ENCODE measurements around the gene ORM1.
"Not testable (repeated sequence)": the region's sequence is repeated elsewhere in the genome, so short reads cannot be mapped to it uniquely, and the experiment has no call there.

Gene ORM1

GRCh38 chr9:114323849-114324248 lies 951 bp downstream of the ORM1 start:
- not testable (repeated sequence) for FAIRE-seq; DNase-seq (ENCODE audit: low spot score)

DNA sequence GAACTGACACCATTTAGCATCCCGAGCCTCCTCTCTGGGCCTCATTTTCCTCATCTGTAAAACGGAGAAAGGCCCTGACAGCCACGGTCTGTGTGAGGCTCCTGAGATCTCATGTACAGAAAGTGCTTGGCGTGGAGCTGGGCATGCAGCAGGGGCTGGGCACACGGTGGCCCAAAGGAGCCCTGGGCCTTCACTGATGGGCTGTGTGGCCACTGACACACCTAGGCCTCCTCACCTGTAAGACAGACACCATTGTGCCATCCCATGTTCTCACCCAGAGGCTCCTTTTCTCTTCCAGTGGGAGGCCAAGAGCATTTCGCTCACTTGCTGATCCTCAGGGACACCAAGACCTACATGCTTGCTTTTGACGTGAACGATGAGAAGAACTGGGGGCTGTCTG lies 1.6 kb downstream of the ORM1 start:
- DNase-seq (ENCODE audit: low spot score) (no peak), FAIRE-seq (no peak)

DNA sequence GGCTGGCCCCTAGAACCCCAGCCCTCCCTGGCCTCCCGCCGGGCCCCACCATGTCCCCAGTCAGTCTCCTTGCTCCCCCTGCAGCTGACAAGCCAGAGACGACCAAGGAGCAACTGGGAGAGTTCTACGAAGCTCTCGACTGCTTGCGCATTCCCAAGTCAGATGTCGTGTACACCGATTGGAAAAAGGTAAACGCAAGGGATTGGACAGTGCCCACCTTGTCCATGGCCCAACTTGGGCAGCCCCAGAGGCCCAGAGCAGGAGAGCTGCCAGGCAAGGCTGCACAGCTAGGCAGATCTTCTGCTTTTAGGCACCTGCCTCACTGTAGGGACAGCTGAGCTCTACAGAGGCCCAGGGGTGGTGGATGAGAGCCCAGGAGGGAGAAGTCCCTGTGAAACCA lies 2.1 kb downstream of the ORM1 start:
- DNase-seq (ENCODE audit: low spot score); FAIRE-seq: not testable (repeated sequence)

GRCh38 chr9:114325684-114326254 lies 2.9 kb downstream of the ORM1 start:
- not testable (repeated sequence) for DNase-seq (ENCODE audit: low spot score); FAIRE-seq

- DNase-seq (ENCODE audit: low spot score): no peak
- no peak for FAIRE-seq
Measured at GRCh38 chr9:114327749-114328148, 4.9 kb downstream of the ORM1 start.

- not testable (repeated sequence) for FAIRE-seq; DNase-seq (ENCODE audit: low spot score)
Measured at GRCh38 chr9:114328357-114328820, 5.5 kb downstream of the ORM1 start.

DNA sequence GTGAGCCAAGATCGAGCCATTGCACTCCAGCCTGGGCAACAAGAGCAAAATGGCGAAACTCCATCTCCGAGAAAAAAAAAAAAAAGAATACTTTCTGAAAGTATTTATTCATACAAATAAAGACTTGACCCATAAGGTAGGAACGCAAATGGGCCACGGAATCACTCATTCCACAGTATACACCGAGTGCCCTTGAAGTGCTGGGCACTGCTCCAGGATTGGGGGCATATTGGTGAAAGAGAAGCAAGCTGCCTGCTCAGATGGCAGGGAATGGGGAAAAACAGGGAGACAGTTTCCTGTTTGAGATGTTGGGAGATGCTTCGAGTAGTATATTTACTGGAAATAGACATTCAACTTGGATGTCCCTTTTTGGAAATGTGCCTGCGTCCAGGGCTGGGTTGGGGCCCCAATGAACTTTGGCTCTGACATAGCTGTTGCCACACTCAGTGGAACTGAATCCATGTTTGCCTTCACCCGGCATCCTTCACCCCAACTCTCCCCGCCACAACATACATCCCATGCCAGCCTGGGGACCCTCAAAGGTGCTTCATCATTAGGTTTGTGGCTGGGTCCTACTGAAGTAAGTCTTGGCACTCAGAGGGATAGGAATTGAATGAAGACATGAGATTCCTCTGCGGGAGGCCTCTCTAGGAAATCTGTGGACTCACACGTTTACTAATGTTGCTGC lies 6.2 kb downstream of the ORM1 start:
- not testable (repeated sequence) for DNase-seq (ENCODE audit: low spot score); FAIRE-seq

DNA sequence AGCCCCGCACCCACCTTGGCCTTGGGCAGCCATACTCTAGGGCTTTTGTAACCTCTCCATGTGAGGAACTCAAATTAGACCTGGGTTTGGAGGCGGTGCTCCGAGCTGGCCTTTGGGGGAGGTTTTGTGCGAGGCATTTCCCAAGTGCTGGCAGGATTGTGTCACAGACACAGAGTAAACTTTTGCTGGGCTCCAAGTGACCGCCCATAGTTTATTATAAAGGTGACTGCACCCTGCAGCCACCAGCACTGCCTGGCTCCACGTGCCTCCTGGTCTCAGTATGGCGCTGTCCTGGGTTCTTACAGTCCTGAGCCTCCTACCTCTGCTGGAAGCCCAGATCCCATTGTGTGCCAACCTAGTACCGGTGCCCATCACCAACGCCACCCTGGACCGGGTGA lies 6.7 kb downstream of the ORM1 start, which contains the start of gene ORM2:
ORM2 (plus strand) TSS at position 245 of the 398 bp plus-strand sequence; CDS start at position 281, 36 bp downstream.
- not testable (repeated sequence) for FAIRE-seq; DNase-seq (ENCODE audit: low spot score)

DNA sequence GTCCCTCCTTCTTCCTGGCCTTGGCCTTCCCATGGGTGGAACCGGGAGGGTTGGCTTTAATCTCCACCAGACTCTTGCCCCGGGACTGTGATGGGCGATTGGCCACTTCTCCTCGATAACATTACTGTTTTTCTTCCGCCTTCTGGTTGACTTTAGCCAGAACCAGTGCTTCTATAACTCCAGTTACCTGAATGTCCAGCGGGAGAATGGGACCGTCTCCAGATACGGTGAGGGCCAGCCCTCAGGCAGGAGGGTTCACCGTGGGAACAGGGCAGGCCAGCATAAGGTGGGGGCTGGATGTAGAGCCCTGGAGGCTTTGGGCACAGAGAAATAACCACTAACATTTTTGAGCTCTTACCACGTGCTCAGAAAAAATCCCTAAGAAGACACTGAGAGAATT lies 7.7 kb downstream of the ORM1 start:
- FAIRE-seq (no peak), DNase-seq (ENCODE audit: low spot score) (no peak)

GRCh38 chr9:114331229-114332195 lies 8.6 kb downstream of the ORM1 start:
- FAIRE-seq; DNase-seq (ENCODE audit: low spot score): not testable (repeated sequence)

GRCh38 chr9:114332474-114333040 lies 9.7 kb downstream of the ORM1 start:
- DNase-seq (ENCODE audit: low spot score); FAIRE-seq: not testable (repeated sequence)

DNA sequence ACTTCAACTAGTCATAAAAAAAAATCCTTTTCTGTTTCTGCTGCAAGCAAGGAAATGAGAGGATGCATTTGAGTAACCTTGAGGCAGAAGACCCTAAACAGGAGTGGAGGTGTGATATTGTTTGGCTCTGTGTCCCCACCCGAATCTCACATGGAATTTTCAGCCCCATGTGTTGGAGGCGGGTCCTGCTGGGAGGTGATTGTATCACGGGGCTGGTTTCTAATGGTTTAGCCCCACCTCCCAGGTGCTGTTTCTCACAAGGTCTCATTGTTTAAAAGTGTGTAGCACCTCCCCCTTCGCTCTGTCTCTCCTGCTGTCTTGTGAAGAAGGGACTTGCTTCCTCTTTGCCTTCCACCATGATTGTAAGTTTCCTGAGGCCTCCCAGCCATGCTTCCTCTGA lies 10.8 kb downstream of the ORM1 start:
- DNase-seq (ENCODE audit: low spot score); FAIRE-seq: not testable (repeated sequence)

GRCh38 chr9:114334490-114334889 lies 11.6 kb downstream of the ORM1 start:
- no peak for FAIRE-seq

GRCh38 chr9:114335745-114336144 lies 12.8 kb downstream of the ORM1 start:
- no peak for DNase-seq (ENCODE audit: low spot score)
- no peak for FAIRE-seq

More at GRCh38 chr9:114334490-114334889, 11.6 kb downstream of the ORM1 start:
- DNase-seq (ENCODE audit: low spot score): no peak

- FAIRE-seq: no peak
Measured at GRCh38 chr9:114336157-114336556, 13.3 kb downstream of the ORM1 start.

DNA sequence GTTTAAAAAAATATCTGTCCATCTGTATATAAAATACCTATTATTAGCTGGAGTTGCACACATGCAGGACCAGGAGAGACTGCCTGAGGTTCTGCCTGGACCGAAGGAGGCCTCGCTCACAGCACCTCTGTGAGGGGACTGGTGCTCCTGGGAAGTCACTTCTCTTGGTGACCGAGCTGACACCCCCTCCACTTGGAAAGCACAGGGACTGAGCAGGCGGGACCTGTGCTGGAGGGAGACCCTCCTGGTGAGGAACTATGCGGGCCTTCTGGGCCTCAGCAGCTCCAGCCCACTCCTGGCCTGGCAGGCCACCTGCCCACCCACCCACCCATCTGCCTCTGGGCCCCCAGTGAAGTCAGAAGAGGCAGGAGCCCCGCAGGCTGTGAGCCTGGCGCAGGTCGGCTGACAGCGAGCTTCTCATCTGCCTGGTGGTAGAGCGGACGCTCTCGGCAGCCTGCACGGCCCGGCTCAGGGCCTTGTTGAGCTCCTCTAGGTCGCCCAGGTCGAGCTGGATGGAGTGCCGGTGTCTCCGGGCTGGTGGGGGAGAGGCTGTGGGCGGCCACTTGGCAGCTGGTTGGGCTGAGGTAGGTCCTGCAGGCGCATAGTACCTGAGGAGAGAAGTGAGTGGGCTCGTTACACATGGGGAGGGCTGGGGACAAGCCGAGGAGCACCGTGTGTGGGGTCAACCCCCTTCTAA lies 13.9 kb downstream of the ORM1 start:
- DNase-seq (ENCODE audit: low spot score) (no peak), FAIRE-seq (no peak)

More at GRCh38 chr9:114336157-114336556, 13.3 kb downstream of the ORM1 start:
- DNase-seq (ENCODE audit: low spot score): no peak

GRCh38 chr9:114338187-114338586 lies 15.3 kb downstream of the ORM1 start:
- no peak for DNase-seq (ENCODE audit: low spot score)
- FAIRE-seq: no peak

DNA sequence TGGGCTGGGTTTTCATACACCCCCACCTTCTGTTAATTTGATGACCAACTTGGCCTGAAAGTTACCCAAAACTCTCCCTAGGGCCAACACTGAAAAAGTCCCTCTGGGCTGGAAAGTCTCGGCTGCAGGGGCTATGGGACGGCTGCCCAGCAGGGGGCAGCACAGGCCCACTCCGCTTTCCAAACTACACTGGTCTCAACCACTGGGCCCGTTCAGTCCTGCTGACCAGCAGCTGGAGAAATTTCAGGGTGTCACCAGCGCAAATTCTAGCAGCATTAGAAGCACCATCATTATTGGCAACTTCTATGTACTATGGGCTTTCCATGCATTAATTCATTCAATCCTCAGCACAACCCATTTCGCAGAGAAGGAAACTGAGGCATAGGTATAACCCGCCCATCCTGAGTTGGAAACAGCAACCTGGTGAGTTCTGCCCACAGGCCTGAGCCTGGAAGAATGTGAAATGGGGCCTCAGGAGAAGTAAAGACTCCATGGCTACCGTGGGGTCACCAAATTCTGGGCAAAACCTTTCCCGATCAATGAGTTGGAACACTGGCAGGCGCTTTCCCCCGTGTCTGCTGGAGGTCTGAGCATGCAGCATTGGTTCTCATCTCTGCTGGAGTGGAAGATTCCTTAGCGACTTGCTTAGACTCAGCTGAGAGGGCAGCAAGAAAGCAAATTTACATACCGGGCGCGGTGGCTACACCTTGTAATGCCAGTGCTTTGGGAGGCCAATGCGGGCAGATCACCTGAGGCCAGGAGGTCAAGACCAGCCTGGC lies 16.4 kb downstream of the ORM1 start:
- no peak for FAIRE-seq
- peak; percentile 73 for DNase-seq (ENCODE audit: low spot score)

DNA sequence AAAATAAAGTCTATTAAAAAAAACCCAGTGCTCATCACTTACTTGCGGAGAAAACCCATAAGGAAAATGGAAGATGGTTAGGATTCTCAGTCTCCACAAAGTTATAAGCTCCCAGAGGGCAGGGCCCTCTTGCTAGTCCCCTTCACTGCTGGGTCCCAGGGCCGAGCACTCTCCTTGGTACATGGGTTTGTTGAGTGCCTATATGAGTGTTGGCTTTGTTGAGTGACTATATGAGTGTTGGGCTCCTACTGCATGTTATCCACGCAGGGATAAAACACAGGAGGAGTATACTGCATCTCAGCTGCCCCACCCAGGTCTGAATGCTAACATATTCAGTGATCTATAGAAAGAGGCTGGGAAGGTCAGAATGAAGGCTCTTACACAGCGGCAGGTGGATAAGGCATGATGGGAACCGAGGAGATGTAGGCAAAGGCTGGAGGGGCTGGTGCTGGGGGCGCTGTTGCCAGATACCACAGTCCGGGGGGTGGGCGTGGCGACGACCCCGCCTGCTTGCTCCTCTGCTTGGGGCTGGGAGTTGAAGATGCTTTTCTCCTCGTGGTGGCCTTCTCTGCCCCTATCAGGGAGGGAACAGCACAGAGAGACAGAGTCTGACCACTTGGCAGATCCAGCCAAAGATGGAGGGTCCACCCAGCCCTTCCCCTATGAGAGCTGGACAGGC lies 18.4 kb downstream of the ORM1 start:
- no peak for FAIRE-seq

More for the DNA sequence above, 18.4 kb downstream of the ORM1 start:
- no peak for DNase-seq (ENCODE audit: low spot score)
